Esophagus muscularis mucosa (tissue), 4 donors: ENCODE measurements around the gene TPH1. TPM values are rescaled to one million over a fixed set of nuclear protein-coding genes. Genes with fewer than 3 reads are reported as not detected.

Experiments
- DNase-seq: peaks from one replicate; pipeline ENCODE4 v3.0.0-alpha.2; 2017; ENCODE audit errors: extremely low spot score
- H3K27ac ChIP-seq, 4 donors: fragments of 200-600 bp; sonication (generic); replicated peaks in 1 of 4; 1 replicate in 3 of 4; 2 replicates in 1 of 4; pipeline ENCODE4 v1.5.1; 2016 to 2019; ENCODE audit warnings: mild to moderate bottlenecking in 1 of 4
- H3K27me3 ChIP-seq, 4 donors: fragments of 200-600 bp; sonication (generic); one replicate each; pipeline versions ENCODE4 v1.5.1 to v1.6.0; 2016 to 2019
- H3K36me3 ChIP-seq, 4 donors: fragments of 200-600 bp; sonication (generic); one replicate each; pipeline ENCODE4 v1.5.1; 2016 to 2019
- H3K4me1 ChIP-seq, 4 donors: fragments of 200-600 bp; sonication (generic); one replicate each; pipeline ENCODE4 v1.5.1; 2016 to 2019
- H3K4me3 ChIP-seq, 4 donors: fragments of 200-600 bp; sonication (generic); 1 replicate in 2 of 4; 2 replicates in 2 of 4; pipeline ENCODE4 v1.5.1; 2016 to 2019; ENCODE audit warnings: mild to moderate bottlenecking in 4 of 4, moderate library complexity in 1 of 4
- H3K9me3 ChIP-seq, 4 donors: fragments of 200-600 bp; sonication (generic); 1 replicate in 3 of 4; 2 replicates in 1 of 4; pipeline ENCODE4 v1.5.1; 2016 to 2019
- EP300 ChIP-seq: sonication (generic); formaldehyde crosslinking; IDR thresholded peaks from one replicate; pipeline ENCODE4 v1.6.1; 2017; ENCODE audit warnings: antibody characterized with exemption
- POLR2A ChIP-seq: fragments of 450-650 bp; IDR thresholded peaks from one replicate; pipeline ENCODE4 v1.6.1; 2017; ENCODE audit warnings: antibody characterized with exemption, moderate library complexity, mild to moderate bottlenecking, low read depth
- POLR2AphosphoS5 ChIP-seq, 2 donors: sonication (generic); formaldehyde crosslinking; IDR thresholded peaks; one replicate each; pipeline ENCODE4 v1.6.1; 2017; ENCODE audit warnings: antibody characterized with exemption in 2 of 2
- WGBS: methylation state at CpG from one replicate; pipeline ENCODE4 v1.1.5; 2018; 5-methylcytosine and 5-hydroxymethylcytosine counted together
- intact Hi-C: fragments of 100-400 bp; cut with DNase I; formaldehyde crosslinking; loops from one replicate; pipeline ENCODE4 v1.15.1; 2023
- total RNA-seq, 4 donors: library from RNA; depleted of rRNA; stranded (reverse); fragments of >200 nt; gene quantifications; one replicate each; pipeline versions ENCODE4 v1.1.0 to v1.2.1, GENCODE V29; 2016
- TF ChIP-seq, protein P1 (sequence below), 3 experiments: fragments of 200-600 bp in 2 of 3; fragments of 450-650 bp in 1 of 3; sonication (generic) in 2 of 3; IDR thresholded peaks; one replicate each; pipeline ENCODE4 v1.5.1; 2017 to 2019; ENCODE audit warnings: antibody characterized with exemption in 3 of 3, mild to moderate bottlenecking in 2 of 3, moderate library complexity in 1 of 3

Gene TPH1
- under 1 TPM in 3 of 4 donors, not detected in 1; 0.06 to 0.42 (median 0.17) TPM for total RNA-seq

- DNase-seq = no peak
- H3K4me3 ChIP-seq = peak within 1 kb of the TSS in 2 of 4 donors; percentile 19 to 21
- peaks cover 0 to 5% (median 0%) of the 10 kb centered on the region in 4 donors for H3K9me3 ChIP-seq
- 24% methylated on average over 16 of the region's 36 CpGs for WGBS
- H3K27me3 ChIP-seq = peaks cover 0 to 43% (median 5%) of the 10 kb centered on the region in 4 donors
- H3K4me1 ChIP-seq = peaks cover 0 to 9% (median 7%) of the 10 kb centered on the region in 4 donors
- H3K36me3 ChIP-seq = no peaks in the 10 kb centered on the region
- intact Hi-C loops = no loop called here
- no peak for TF ChIP-seq EP300
- no peak for TF ChIP-seq POLR2AphosphoS5 (IDR thresholded peaks at IDR 0.05)
- H3K27ac ChIP-seq = no peak within 1 kb of the TSS
Measured at GRCh38 chr11:18046116-18046777, at the start of gene TPH1. Gene TPH1 (minus strand): TSS chr11:18046269. CDS start chr11:18040762, 5,507 bp downstream.

GRCh38 chr11:18093959-18094358 is 47.9 kb upstream of the TPH1 start:
- no peaks in the 10 kb centered on the region for H3K9me3 ChIP-seq
- no peak for TF ChIP-seq EP300
- no peak for TF ChIP-seq POLR2A
- no peak for TF ChIP-seq POLR2AphosphoS5 (IDR thresholded peaks at IDR 0.05)
- TF ChIP-seq, protein P1, sequence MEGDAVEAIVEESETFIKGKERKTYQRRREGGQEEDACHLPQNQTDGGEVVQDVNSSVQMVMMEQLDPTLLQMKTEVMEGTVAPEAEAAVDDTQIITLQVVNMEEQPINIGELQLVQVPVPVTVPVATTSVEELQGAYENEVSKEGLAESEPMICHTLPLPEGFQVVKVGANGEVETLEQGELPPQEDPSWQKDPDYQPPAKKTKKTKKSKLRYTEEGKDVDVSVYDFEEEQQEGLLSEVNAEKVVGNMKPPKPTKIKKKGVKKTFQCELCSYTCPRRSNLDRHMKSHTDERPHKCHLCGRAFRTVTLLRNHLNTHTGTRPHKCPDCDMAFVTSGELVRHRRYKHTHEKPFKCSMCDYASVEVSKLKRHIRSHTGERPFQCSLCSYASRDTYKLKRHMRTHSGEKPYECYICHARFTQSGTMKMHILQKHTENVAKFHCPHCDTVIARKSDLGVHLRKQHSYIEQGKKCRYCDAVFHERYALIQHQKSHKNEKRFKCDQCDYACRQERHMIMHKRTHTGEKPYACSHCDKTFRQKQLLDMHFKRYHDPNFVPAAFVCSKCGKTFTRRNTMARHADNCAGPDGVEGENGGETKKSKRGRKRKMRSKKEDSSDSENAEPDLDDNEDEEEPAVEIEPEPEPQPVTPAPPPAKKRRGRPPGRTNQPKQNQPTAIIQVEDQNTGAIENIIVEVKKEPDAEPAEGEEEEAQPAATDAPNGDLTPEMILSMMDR (IDR thresholded peaks at IDR 0.05) = no peak
- H3K4me3 ChIP-seq = no peak overlapping the region
- H3K27ac ChIP-seq = no peak overlapping the region
- DNase-seq = no peak
- H3K4me1 ChIP-seq = no peaks in the 10 kb centered on the region
- peaks cover 39 to 78% (median 67%) of the 10 kb centered on the region in 4 donors for H3K36me3 ChIP-seq
- H3K27me3 ChIP-seq = no peaks in the 10 kb centered on the region
- intact Hi-C loops = no loop called here

DNA sequence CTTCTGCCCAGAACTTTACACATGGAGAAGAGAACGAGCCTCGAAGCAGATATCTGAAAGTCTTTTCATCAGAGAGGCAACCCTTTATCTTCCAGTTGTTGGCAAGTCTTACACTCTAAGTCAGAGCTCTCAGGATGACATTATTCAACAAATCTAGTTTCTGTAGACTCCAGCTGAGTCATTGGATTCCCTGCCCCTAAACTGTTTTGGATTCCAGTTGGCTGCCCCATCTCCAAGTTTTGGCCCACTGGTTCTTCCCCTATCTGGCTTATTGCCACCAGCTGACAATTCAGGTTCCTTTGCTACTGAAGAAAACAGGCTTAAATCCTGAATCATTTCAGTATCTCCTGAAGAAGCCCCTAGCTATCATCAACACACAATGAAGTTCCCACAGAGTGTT is 45.7 kb upstream of the TPH1 start:
- no peak overlapping the region for H3K27ac ChIP-seq
- WGBS = 97% methylated on average over 2 of the region's 2 CpGs
- intact Hi-C loops = no loop called here
- H3K36me3 ChIP-seq = peaks cover 52 to 97% (median 84%) of the 10 kb centered on the region in 4 donors
- DNase-seq = no peak
- no peaks in the 10 kb centered on the region for H3K4me1 ChIP-seq
- H3K9me3 ChIP-seq = no peaks in the 10 kb centered on the region
- TF ChIP-seq EP300 (no peak), POLR2AphosphoS5 (IDR thresholded peaks at IDR 0.05) (no peak), POLR2A (no peak)
- TF ChIP-seq, protein P1 (IDR thresholded peaks at IDR 0.05) = no peak
- no peak overlapping the region for H3K4me3 ChIP-seq
- H3K27me3 ChIP-seq = no peaks in the 10 kb centered on the region

DNA sequence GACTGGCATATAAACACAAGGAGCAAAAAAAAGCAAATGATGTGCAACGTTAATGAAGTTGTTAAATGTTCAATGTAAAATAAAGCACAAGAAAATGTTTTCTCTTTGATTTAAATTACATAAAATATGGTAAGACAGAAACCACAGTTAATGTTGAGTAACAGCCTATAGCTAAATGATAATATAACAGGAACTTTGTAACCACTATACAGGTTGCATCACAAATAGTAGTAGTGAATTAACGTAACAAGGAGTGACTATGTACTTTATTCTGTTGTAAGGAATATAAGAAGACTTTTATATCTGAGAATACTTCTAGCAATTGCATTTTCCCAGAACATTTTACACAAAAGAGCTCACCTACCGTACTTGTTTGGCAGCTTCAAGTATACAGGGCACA is 42.9 kb upstream of the TPH1 start:
- Histone ChIP-seq H3K9me3 (no peaks in the 10 kb centered on the region), H3K4me3 (no peak overlapping the region), H3K27ac (no peak overlapping the region), H3K4me1 (no peaks in the 10 kb centered on the region), H3K27me3 (no peaks in the 10 kb centered on the region), H3K36me3 (peaks cover 46 to 93% (median 78%) of the 10 kb centered on the region in 4 donors)
- TF ChIP-seq, protein P1 (IDR thresholded peaks at IDR 0.05) = no peak
- no peak for TF ChIP-seq EP300
- no peak for TF ChIP-seq POLR2A
- TF ChIP-seq POLR2AphosphoS5 (IDR thresholded peaks at IDR 0.05) = no peak
- no peak for DNase-seq
- WGBS = 88% methylated on average over 3 of the region's 3 CpGs
- intact Hi-C loops = no loop called here

DNA sequence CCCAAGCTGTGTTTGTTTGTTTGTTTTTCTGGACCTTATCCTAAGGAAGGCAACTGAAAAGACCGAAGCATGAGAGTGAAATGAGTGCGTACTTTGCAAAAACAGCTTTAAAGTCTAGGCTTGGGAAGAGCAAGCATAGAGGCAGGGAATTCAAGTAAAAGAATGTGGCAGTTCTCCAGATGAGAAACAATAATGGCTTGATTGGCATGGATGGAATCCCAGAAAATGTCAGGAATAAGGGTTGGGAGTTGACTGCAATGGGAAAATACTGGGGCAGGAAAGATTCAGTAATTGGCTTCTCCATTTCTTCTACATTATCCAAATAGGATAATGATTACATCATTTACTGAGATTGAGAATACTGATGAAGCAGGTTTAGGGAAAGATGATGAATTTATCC is 42.3 kb upstream of the TPH1 start:
- Histone ChIP-seq H3K27ac (no peak overlapping the region), H3K4me1 (no peaks in the 10 kb centered on the region), H3K9me3 (no peaks in the 10 kb centered on the region), H3K36me3 (peaks cover 40 to 93% (median 78%) of the 10 kb centered on the region in 4 donors), H3K27me3 (no peaks in the 10 kb centered on the region), H3K4me3 (no peak overlapping the region)
- WGBS = 100% methylated on average over 2 of the region's 2 CpGs
- no peak for TF ChIP-seq POLR2A
- TF ChIP-seq POLR2AphosphoS5 (IDR thresholded peaks at IDR 0.05) = no peak
- no peak for TF ChIP-seq EP300
- TF ChIP-seq, protein P1 (IDR thresholded peaks at IDR 0.05) = no peak
- no peak for DNase-seq
- intact Hi-C loops = no loop called here
